ENCODE measurements around the gene DOCK11.
"Not testable (repeated sequence)": the region's sequence is repeated elsewhere in the genome, so short reads cannot be mapped to it uniquely, and the experiment has no call there.

Gene DOCK11

GRCh38 chrX:118716833-118717232 lies 221.2 kb downstream of the DOCK11 start:
- H3K36me3 ChIP-seq (ENCODE audit: insufficient read depth, low read length); H3K4me1 ChIP-seq (ENCODE audit: insufficient read depth, low read length); H3K9me3 ChIP-seq (ENCODE audit: control insufficient read depth, insufficient read depth, low read length); H3K9ac ChIP-seq (ENCODE audit: low read depth, low read length): not testable (repeated sequence)

- no peaks in the 10 kb centered on the region for H3K9me3 ChIP-seq (ENCODE audit: control insufficient read depth, insufficient read depth, low read length)
- H3K36me3 ChIP-seq (ENCODE audit: insufficient read depth, low read length) = no peaks in the 10 kb centered on the region
- no peak overlapping the region for H3K9ac ChIP-seq (ENCODE audit: low read depth, low read length)
- peaks cover 6% of the 10 kb centered on the region; the same call in 1 of the 2 replicates for H3K4me1 ChIP-seq (ENCODE audit: insufficient read depth, low read length)
Observed at GRCh38 chrX:118717678-118718391, 222.2 kb downstream of the DOCK11 start.

- no peak overlapping the region for H3K9ac ChIP-seq (ENCODE audit: low read depth, low read length)
- no peaks in the 10 kb centered on the region for H3K9me3 ChIP-seq (ENCODE audit: control insufficient read depth, insufficient read depth, low read length)
- H3K36me3 ChIP-seq (ENCODE audit: insufficient read depth, low read length) = no peaks in the 10 kb centered on the region
- H3K4me1 ChIP-seq (ENCODE audit: insufficient read depth, low read length) = peaks cover 6% of the 10 kb centered on the region; the same call in 1 of the 2 replicates
Observed at GRCh38 chrX:118718737-118719136, 223.1 kb downstream of the DOCK11 start.

GRCh38 chrX:118720058-118720707 lies 224.6 kb downstream of the DOCK11 start:
- H3K4me1 ChIP-seq (ENCODE audit: insufficient read depth, low read length) = peaks cover 15% of the 10 kb centered on the region; the same call in 1 of the 2 replicates
- no peaks in the 10 kb centered on the region for H3K36me3 ChIP-seq (ENCODE audit: insufficient read depth, low read length)
- H3K9ac ChIP-seq (ENCODE audit: low read depth, low read length) = no peak overlapping the region
- no peaks in the 10 kb centered on the region for H3K9me3 ChIP-seq (ENCODE audit: control insufficient read depth, insufficient read depth, low read length)

GRCh38 chrX:118723376-118723775 lies 227.8 kb downstream of the DOCK11 start:
- H3K9ac ChIP-seq (ENCODE audit: low read depth, low read length) = no peak overlapping the region

GRCh38 chrX:118724365-118724764 lies 228.8 kb downstream of the DOCK11 start:
- Histone ChIP-seq H3K9ac (ENCODE audit: low read depth, low read length) (no peak overlapping the region), H3K4me1 (ENCODE audit: insufficient read depth, low read length) (peaks cover 27% of the 10 kb centered on the region; the same call in 1 of the 2 replicates), H3K9me3 (ENCODE audit: control insufficient read depth, insufficient read depth, low read length) (no peaks in the 10 kb centered on the region), H3K36me3 (ENCODE audit: insufficient read depth, low read length) (no peaks in the 10 kb centered on the region)

More at GRCh38 chrX:118723376-118723775, 227.8 kb downstream of the DOCK11 start:
- H3K4me1 ChIP-seq (ENCODE audit: insufficient read depth, low read length) = peaks cover 24% of the 10 kb centered on the region; the same call in 1 of the 2 replicates
- no peaks in the 10 kb centered on the region for H3K9me3 ChIP-seq (ENCODE audit: control insufficient read depth, insufficient read depth, low read length)
- H3K36me3 ChIP-seq (ENCODE audit: insufficient read depth, low read length) = no peaks in the 10 kb centered on the region

- peaks cover 30% of the 10 kb centered on the region for H3K4me1 ChIP-seq (ENCODE audit: insufficient read depth, low read length)
- no peak overlapping the region for H3K9ac ChIP-seq (ENCODE audit: low read depth, low read length)
- H3K36me3 ChIP-seq (ENCODE audit: insufficient read depth, low read length) = no peaks in the 10 kb centered on the region
- no peaks in the 10 kb centered on the region for H3K9me3 ChIP-seq (ENCODE audit: control insufficient read depth, insufficient read depth, low read length)
Observed at GRCh38 chrX:118724775-118725174, 229.2 kb downstream of the DOCK11 start.

- Histone ChIP-seq H3K4me1 (ENCODE audit: insufficient read depth, low read length) (peaks cover 36% of the 10 kb centered on the region), H3K9me3 (ENCODE audit: control insufficient read depth, insufficient read depth, low read length) (no peaks in the 10 kb centered on the region), H3K9ac (ENCODE audit: low read depth, low read length) (no peak overlapping the region), H3K36me3 (ENCODE audit: insufficient read depth, low read length) (no peaks in the 10 kb centered on the region)
Observed at GRCh38 chrX:118726396-118726795, 230.8 kb downstream of the DOCK11 start.

GRCh38 chrX:118726887-118727685 lies 231.5 kb downstream of the DOCK11 start, which contains the start of gene IL13RA1:
Gene IL13RA1 (plus strand): TSS chrX:118727606. CDS start chrX:118727639, 33 bp downstream.
- peak within 1 kb of the TSS; percentile 62 for H3K9ac ChIP-seq (ENCODE audit: low read depth, low read length)
- H3K4me1 ChIP-seq (ENCODE audit: insufficient read depth, low read length) = peaks cover 36% of the 10 kb centered on the region
- H3K36me3 ChIP-seq (ENCODE audit: insufficient read depth, low read length) = no peaks in the 10 kb centered on the region
- no peaks in the 10 kb centered on the region for H3K9me3 ChIP-seq (ENCODE audit: control insufficient read depth, insufficient read depth, low read length)

GRCh38 chrX:118727686-118728339 lies 232.2 kb downstream of the DOCK11 start:
- Histone ChIP-seq H3K9me3 (ENCODE audit: control insufficient read depth, insufficient read depth, low read length) (no peaks in the 10 kb centered on the region), H3K9ac (ENCODE audit: low read depth, low read length) (peak overlapping the region; percentile 62), H3K4me1 (ENCODE audit: insufficient read depth, low read length) (peaks cover 36% of the 10 kb centered on the region)

GRCh38 chrX:118729042-118729652 lies 233.5 kb downstream of the DOCK11 start:
- Histone ChIP-seq H3K9ac (ENCODE audit: low read depth, low read length) (no peak overlapping the region), H3K36me3 (ENCODE audit: insufficient read depth, low read length) (no peaks in the 10 kb centered on the region), H3K9me3 (ENCODE audit: control insufficient read depth, insufficient read depth, low read length) (no peaks in the 10 kb centered on the region), H3K4me1 (ENCODE audit: insufficient read depth, low read length) (peaks cover 36% of the 10 kb centered on the region)

More at GRCh38 chrX:118727686-118728339, 232.2 kb downstream of the DOCK11 start:
- no peaks in the 10 kb centered on the region for H3K36me3 ChIP-seq (ENCODE audit: insufficient read depth, low read length)

GRCh38 chrX:118730500-118731247 lies 235.1 kb downstream of the DOCK11 start:
- Histone ChIP-seq H3K4me1 (ENCODE audit: insufficient read depth, low read length) (peaks cover 23% of the 10 kb centered on the region; the same call in 1 of the 2 replicates), H3K9ac (ENCODE audit: low read depth, low read length) (no peak overlapping the region; the same call in 1 of the 2 replicates)

GRCh38 chrX:118732551-118732950 lies 236.9 kb downstream of the DOCK11 start:
- H3K9ac ChIP-seq (ENCODE audit: low read depth, low read length); H3K9me3 ChIP-seq (ENCODE audit: control insufficient read depth, insufficient read depth, low read length); H3K36me3 ChIP-seq (ENCODE audit: insufficient read depth, low read length): not testable (repeated sequence)
- H3K4me1 ChIP-seq (ENCODE audit: insufficient read depth, low read length) = peaks cover 18% of the 10 kb centered on the region; the same call in 1 of the 2 replicates

More at GRCh38 chrX:118730500-118731247, 235.1 kb downstream of the DOCK11 start:
- Histone ChIP-seq H3K36me3 (ENCODE audit: insufficient read depth, low read length) (no peaks in the 10 kb centered on the region), H3K9me3 (ENCODE audit: control insufficient read depth, insufficient read depth, low read length) (no peaks in the 10 kb centered on the region)
